ENCODE data around the gene CATSPER1.

Gene CATSPER1

DNA sequence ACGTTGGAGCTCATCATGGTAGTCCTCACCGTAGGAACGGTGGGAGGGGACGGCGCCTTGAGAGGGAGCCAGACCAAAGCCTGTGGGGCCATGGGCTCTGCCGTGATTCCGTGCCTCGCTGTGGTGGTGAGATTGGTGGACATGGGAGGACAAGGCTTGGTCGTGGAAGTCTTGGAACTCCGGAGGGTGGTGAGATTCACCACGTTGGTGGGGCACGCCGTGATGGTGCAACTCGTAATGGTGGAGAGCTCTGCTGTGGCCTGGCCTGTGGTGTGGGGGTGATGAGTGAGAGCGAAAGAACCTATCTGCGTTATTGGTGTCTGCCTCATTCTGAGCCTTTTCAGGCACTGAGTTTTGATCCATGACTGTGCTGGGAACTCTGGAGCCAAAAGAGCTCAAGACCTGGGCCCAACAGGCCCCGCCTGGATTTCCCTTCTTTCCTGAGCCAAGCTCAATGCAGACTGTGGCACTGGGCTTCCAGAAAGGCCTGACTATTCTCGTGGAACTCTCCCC lies at the start of gene CATSPER1:
Gene CATSPER1, minus strand, starts transcription at position 463 of the 513 bp plus-strand sequence. Its CDS starts 100 bp downstream, at position 363.
- no peak for DNase-seq
- no peak within 1 kb of the TSS for H3K27ac ChIP-seq
- in situ Hi-C loops (cut with HindIII; ENCODE audit: low pct_ligation_motif_present, low sequenced_read_pairs): no loop called here
- H3K4me3 ChIP-seq (ENCODE audit: low read depth, low read length): no peak within 1 kb of the TSS
- no peak for TF ChIP-seq CTCF (IDR thresholded peaks at IDR 0.05; ENCODE audit: low read depth, low read length, missing control alignments)
- no peaks in the 10 kb centered on the region for H3K27me3 ChIP-seq (replicated peaks)
- no peaks in the 10 kb centered on the region for H3K36me3 ChIP-seq (replicated peaks)

GRCh38 chr11:66075273-66075672 lies 49.0 kb upstream of the CATSPER1 start:
- no peak for TF ChIP-seq CTCF (IDR thresholded peaks at IDR 0.05; ENCODE audit: low read depth, low read length, missing control alignments)
- Histone ChIP-seq H3K4me3 (ENCODE audit: low read depth, low read length) (no peak overlapping the region), H3K27ac (no peak overlapping the region), H3K36me3 (replicated peaks) (peaks cover 23% of the 10 kb centered on the region), H3K27me3 (replicated peaks) (no peaks in the 10 kb centered on the region)
- DNase-seq: no peak
- in situ Hi-C loops (cut with HindIII; ENCODE audit: low pct_ligation_motif_present, low sequenced_read_pairs): no loop called here

GRCh38 chr11:66073669-66074068 lies 47.4 kb upstream of the CATSPER1 start:
- DNase-seq: no peak
- TF ChIP-seq CTCF (IDR thresholded peaks at IDR 0.05; ENCODE audit: low read depth, low read length, missing control alignments): no peak
- Histone ChIP-seq H3K36me3 (replicated peaks) (peaks cover 27% of the 10 kb centered on the region), H3K27me3 (replicated peaks) (no peaks in the 10 kb centered on the region), H3K27ac (no peak overlapping the region), H3K4me3 (ENCODE audit: low read depth, low read length) (no peak overlapping the region)
- in situ Hi-C loops (cut with HindIII; ENCODE audit: low pct_ligation_motif_present, low sequenced_read_pairs): no loop called here

DNA sequence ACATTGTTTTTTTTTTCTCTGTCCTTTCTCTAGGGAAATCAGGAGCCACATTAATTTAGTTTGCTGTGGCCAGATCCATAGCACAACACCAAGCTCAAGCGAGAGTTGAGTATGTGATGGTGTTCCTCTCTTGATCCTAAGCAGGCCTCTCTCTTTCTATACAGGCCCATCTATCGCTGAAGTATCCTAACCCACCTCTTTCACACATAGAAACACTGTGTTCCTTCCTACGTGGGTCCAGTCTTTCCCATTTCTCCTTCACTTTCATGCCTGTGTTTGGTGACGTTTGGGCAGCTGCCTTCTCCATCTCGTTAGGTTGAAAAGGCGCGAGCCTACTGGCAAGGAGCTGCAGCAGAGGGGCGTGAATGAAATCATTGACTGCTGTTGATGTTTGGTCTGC lies 46.2 kb upstream of the CATSPER1 start:
- no peak overlapping the region for H3K27ac ChIP-seq

GRCh38 chr11:66072081-66072480 lies 45.8 kb upstream of the CATSPER1 start:
- no peak for DNase-seq
- Histone ChIP-seq H3K36me3 (replicated peaks) (peaks cover 43% of the 10 kb centered on the region), H3K27me3 (replicated peaks) (no peaks in the 10 kb centered on the region), H3K4me3 (ENCODE audit: low read depth, low read length) (peak overlapping the region; percentile 72), H3K27ac (peak overlapping the region; percentile 76)
- no peak for TF ChIP-seq CTCF (IDR thresholded peaks at IDR 0.05; ENCODE audit: low read depth, low read length, missing control alignments)
- in situ Hi-C loops (cut with HindIII; ENCODE audit: low pct_ligation_motif_present, low sequenced_read_pairs): no loop called here

More for the DNA sequence above, 46.2 kb upstream of the CATSPER1 start:
- Histone ChIP-seq H3K36me3 (replicated peaks) (peaks cover 39% of the 10 kb centered on the region), H3K27me3 (replicated peaks) (no peaks in the 10 kb centered on the region), H3K4me3 (ENCODE audit: low read depth, low read length) (peak overlapping the region; percentile 72)
- no peak for TF ChIP-seq CTCF (IDR thresholded peaks at IDR 0.05; ENCODE audit: low read depth, low read length, missing control alignments)
- in situ Hi-C loops (cut with HindIII; ENCODE audit: low pct_ligation_motif_present, low sequenced_read_pairs): no loop called here
- DNase-seq: no peak

DNA sequence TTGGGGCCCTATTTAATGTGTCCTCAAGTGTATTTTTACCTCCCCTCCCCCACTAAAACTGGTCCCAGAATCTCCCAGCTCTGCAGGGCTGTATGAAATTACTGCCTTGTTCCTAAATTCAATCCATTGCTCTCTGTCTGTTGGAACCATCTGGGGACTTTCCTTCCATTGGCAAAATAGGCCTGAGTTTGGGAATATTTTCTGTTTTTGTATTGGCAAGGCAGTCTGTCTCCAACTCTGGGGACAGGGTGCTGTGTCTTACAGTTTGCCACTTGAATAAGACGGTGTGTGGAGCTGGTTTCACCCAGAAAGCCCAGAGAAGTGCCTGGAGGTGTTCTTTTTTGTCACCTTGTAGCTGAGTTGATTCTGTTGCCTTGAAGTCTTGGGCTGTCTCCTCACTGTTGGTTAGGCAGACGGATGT lies 45.1 kb upstream of the CATSPER1 start:
- peak overlapping the region; percentile 72 for H3K4me3 ChIP-seq (ENCODE audit: low read depth, low read length)
- H3K27me3 ChIP-seq (replicated peaks): no peaks in the 10 kb centered on the region
- H3K27ac ChIP-seq: peak overlapping the region; percentile 76
- in situ Hi-C loops (cut with HindIII; ENCODE audit: low pct_ligation_motif_present, low sequenced_read_pairs): no loop called here
- TF ChIP-seq CTCF (IDR thresholded peaks at IDR 0.05; ENCODE audit: low read depth, low read length, missing control alignments): no peak
- DNase-seq: no peak
- peaks cover 44% of the 10 kb centered on the region for H3K36me3 ChIP-seq (replicated peaks)

Measured in brain microvascular endothelial cell (primary cell).